ENCODE data around the gene MAK. TPM values are rescaled to one million over a fixed set of nuclear protein-coding genes. Genes with fewer than 3 reads are reported as not detected.

The MAK gene
- total and polyA plus RNA-seq, 2 of the 13 experiments (the other 11 are each of a cell fraction or from before 2014, with no cell fraction given): 0.04 TPM; not detected in 1

DNA sequence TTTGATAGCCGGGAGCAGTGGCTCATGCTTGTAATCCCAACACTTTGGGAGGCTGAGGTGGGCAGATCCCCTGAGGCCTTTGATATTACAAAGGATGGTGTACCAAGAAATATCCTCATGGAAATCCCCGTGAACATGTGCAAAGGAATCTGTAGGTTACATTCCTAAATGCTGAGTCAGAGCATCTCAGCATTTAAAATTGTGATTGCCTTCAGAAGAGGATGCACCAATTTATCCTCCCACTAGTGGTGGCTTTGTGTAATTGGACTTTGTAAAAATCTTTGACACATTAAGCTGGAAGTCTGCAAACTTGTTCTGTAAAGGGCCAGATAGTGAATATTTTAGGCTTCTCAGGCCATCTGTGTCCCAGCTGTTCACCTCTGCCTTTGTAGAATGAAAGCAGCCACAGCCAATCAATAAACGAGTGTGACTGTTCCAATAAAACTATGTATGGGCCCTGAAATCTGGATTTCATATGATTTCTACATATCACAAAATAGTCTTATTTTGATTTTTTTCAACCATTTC, 79.0 kb downstream of the MAK start (continued):
- TF ChIP-seq, protein P1, sequence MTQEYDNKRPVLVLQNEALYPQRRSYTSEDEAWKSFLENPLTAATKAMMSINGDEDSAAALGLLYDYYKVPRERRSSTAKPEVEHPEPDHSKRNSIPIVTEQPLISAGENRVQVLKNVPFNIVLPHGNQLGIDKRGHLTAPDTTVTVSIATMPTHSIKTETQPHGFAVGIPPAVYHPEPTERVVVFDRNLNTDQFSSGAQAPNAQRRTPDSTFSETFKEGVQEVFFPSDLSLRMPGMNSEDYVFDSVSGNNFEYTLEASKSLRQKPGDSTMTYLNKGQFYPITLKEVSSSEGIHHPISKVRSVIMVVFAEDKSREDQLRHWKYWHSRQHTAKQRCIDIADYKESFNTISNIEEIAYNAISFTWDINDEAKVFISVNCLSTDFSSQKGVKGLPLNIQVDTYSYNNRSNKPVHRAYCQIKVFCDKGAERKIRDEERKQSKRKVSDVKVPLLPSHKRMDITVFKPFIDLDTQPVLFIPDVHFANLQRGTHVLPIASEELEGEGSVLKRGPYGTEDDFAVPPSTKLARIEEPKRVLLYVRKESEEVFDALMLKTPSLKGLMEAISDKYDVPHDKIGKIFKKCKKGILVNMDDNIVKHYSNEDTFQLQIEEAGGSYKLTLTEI (CRISPR knock-in tag; conservative IDR thresholded peaks at IDR 0.05): no peak
- TF ChIP-seq GABPA (IDR thresholded peaks at IDR 0.05; ENCODE audit: low read depth, low read length): no peak
- TF ChIP-seq GABPA (CRISPR knock-in tag; IDR thresholded peaks at IDR 0.05; ENCODE audit: low read depth): no peak
- no peak for TF ChIP-seq CREB1 (IDR thresholded peaks at IDR 0.05)
- TF ChIP-seq CREB1 (CRISPR knock-in tag; IDR thresholded peaks at IDR 0.05): peak; percentile 31; the same call in 1 of the 2 replicates
- TF ChIP-seq SOX6 (IDR thresholded peaks at IDR 0.05): no peak
- TF ChIP-seq SOX6 (CRISPR knock-in tag; IDR thresholded peaks at IDR 0.05): 0 out of 2 replicates have a peak, but pooled peaks have one; percentile 10
- no peak for TF ChIP-seq ZNF207 (IDR thresholded peaks at IDR 0.05; ENCODE audit: borderline replicate concordance)
- TF ChIP-seq, protein P2, sequence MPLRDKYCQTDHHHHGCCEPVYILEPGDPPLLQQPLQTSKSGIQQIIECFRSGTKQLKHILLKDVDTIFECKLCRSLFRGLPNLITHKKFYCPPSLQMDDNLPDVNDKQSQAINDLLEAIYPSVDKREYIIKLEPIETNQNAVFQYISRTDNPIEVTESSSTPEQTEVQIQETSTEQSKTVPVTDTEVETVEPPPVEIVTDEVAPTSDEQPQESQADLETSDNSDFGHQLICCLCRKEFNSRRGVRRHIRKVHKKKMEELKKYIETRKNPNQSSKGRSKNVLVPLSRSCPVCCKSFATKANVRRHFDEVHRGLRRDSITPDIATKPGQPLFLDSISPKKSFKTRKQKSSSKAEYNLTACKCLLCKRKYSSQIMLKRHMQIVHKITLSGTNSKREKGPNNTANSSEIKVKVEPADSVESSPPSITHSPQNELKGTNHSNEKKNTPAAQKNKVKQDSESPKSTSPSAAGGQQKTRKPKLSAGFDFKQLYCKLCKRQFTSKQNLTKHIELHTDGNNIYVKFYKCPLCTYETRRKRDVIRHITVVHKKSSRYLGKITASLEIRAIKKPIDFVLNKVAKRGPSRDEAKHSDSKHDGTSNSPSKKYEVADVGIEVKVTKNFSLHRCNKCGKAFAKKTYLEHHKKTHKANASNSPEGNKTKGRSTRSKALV (CRISPR knock-in tag; IDR thresholded peaks at IDR 0.05): no peak
- TF ChIP-seq, protein P3, sequence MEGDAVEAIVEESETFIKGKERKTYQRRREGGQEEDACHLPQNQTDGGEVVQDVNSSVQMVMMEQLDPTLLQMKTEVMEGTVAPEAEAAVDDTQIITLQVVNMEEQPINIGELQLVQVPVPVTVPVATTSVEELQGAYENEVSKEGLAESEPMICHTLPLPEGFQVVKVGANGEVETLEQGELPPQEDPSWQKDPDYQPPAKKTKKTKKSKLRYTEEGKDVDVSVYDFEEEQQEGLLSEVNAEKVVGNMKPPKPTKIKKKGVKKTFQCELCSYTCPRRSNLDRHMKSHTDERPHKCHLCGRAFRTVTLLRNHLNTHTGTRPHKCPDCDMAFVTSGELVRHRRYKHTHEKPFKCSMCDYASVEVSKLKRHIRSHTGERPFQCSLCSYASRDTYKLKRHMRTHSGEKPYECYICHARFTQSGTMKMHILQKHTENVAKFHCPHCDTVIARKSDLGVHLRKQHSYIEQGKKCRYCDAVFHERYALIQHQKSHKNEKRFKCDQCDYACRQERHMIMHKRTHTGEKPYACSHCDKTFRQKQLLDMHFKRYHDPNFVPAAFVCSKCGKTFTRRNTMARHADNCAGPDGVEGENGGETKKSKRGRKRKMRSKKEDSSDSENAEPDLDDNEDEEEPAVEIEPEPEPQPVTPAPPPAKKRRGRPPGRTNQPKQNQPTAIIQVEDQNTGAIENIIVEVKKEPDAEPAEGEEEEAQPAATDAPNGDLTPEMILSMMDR (CRISPR knock-in tag; IDR thresholded peaks at IDR 0.05): peak; percentile 33
- TF ChIP-seq, protein P4, sequence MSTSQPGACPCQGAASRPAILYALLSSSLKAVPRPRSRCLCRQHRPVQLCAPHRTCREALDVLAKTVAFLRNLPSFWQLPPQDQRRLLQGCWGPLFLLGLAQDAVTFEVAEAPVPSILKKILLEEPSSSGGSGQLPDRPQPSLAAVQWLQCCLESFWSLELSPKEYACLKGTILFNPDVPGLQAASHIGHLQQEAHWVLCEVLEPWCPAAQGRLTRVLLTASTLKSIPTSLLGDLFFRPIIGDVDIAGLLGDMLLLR (CRISPR knock-in tag; IDR thresholded peaks at IDR 0.05): no peak
- 0 out of 2 replicates have a peak, but pooled peaks have one; percentile 10 for TF ChIP-seq GATAD1 (CRISPR knock-in tag; IDR thresholded peaks at IDR 0.05)
